Neural progenitor cell (in vitro differentiated cells): ENCODE results near the gene NKTR.

ENCODE experiments used
- EZH2 ChIP-seq: fragments of 200-600 bp; sonication (generic); IDR thresholded peaks from 2 replicates; pipeline ENCODE4 v1.6.1; 2017; ENCODE audit warnings: antibody characterized with exemption, mild to moderate bottlenecking, moderate library complexity
- EZH2phosphoT487 ChIP-seq: fragments of 200-600 bp; sonication (generic); IDR thresholded peaks from 2 replicates; pipeline ENCODE4 v1.6.1; 2017; ENCODE audit warnings: antibody characterized with exemption
- TF ChIP-seq, protein P1 (sequence below): fragments of 200-600 bp; sonication (generic); IDR thresholded peaks from 2 replicates; pipeline ENCODE4 v1.5.1; 2017; ENCODE audit warnings: antibody characterized with exemption, mild to moderate bottlenecking

DNA sequence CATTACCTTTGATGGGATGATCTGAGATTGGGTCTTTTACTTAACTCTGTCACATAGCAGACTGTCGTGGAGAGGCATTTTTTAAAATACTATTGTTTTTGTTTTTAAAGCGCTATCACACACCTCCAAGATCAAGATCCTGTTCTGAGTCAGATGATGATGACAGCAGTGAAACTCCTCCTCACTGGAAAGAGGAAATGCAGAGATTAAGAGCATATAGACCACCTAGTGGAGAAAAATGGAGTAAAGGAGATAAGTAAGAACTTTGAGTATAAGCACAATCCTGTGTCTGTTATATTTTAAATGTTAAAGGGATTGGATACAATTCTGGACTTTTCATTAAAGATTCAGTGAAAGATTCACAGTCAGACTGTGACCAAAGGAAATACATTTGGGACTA, 34.6 kb downstream of the NKTR start:
- TF ChIP-seq, protein P1, sequence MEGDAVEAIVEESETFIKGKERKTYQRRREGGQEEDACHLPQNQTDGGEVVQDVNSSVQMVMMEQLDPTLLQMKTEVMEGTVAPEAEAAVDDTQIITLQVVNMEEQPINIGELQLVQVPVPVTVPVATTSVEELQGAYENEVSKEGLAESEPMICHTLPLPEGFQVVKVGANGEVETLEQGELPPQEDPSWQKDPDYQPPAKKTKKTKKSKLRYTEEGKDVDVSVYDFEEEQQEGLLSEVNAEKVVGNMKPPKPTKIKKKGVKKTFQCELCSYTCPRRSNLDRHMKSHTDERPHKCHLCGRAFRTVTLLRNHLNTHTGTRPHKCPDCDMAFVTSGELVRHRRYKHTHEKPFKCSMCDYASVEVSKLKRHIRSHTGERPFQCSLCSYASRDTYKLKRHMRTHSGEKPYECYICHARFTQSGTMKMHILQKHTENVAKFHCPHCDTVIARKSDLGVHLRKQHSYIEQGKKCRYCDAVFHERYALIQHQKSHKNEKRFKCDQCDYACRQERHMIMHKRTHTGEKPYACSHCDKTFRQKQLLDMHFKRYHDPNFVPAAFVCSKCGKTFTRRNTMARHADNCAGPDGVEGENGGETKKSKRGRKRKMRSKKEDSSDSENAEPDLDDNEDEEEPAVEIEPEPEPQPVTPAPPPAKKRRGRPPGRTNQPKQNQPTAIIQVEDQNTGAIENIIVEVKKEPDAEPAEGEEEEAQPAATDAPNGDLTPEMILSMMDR, result no peak
- TF ChIP-seq EZH2 (no peak), EZH2phosphoT487 (no peak)
